T-helper 1 cell treated with Interleukin-12 subunit alpha and Interleukin-12 subunit beta and Interleukin-4 antibody, amounts not matched to agents 30 ng/mL and 1 ng/mL, for 36 hours (primary cell): ENCODE measurements around the gene GSK3B. TPM values are rescaled to one million over a fixed set of nuclear protein-coding genes. Genes with fewer than 3 reads are reported as not detected.
"Not testable (repeated sequence)": the region's sequence is repeated elsewhere in the genome, so short reads cannot be mapped to it uniquely, and the experiment has no call there.

ENCODE experiments used
- intact Hi-C: fragments of 100-400 bp; cut with micrococcal nuclease; formaldehyde crosslinking; loops from one replicate; pipeline ENCODE4 v1.15.1; 2024
- total RNA-seq: library from RNA; stranded (reverse); gene quantifications from 2 replicates; pipeline ENCODE4 v1.2.3, GENCODE V29; 2022

GSK3B gene
- total RNA-seq, 1 donor from 2014 or later: 44.8 TPM

GRCh38 chr3:120057626-120058025 is 36.6 kb downstream of the GSK3B start:
- intact Hi-C loops: no loop called here

- intact Hi-C loops: no loop called here
These were observed 37.2 kb downstream of the GSK3B start for GRCh38 chr3:120057029-120057428.

- intact Hi-C loops: not testable (repeated sequence)
These were observed 40.6 kb downstream of the GSK3B start for GRCh38 chr3:120053647-120054046.

GRCh38 chr3:120052677-120053076 is 41.6 kb downstream of the GSK3B start:
- intact Hi-C loops: no loop called here

- intact Hi-C loops: no loop called here
These were observed 42.0 kb downstream of the GSK3B start for GRCh38 chr3:120052225-120052624.

- intact Hi-C loops: not testable (repeated sequence)
These were observed 42.7 kb downstream of the GSK3B start for GRCh38 chr3:120051570-120051969.

GRCh38 chr3:120049881-120050539 is 44.2 kb downstream of the GSK3B start:
- intact Hi-C loops: no loop called here

GRCh38 chr3:120049072-120049471 is 45.2 kb downstream of the GSK3B start:
- intact Hi-C loops: no loop called here

GRCh38 chr3:120048355-120049041 is 45.7 kb downstream of the GSK3B start:
- intact Hi-C loops: no loop called here

GRCh38 chr3:120047686-120048085 is 46.6 kb downstream of the GSK3B start:
- intact Hi-C loops: no loop called here

GRCh38 chr3:120040813-120041377 is 53.4 kb downstream of the GSK3B start:
- intact Hi-C loops: loop anchor here (1.0 kb wide), 2 partner anchors 203 to 376 kb away; no protein-coding TSS in a partner anchor

GRCh38 chr3:120039642-120040610 is 54.3 kb downstream of the GSK3B start:
- intact Hi-C loops: loop anchor here (1.0 kb wide), 2 partner anchors 204 to 377 kb away; no protein-coding TSS in a partner anchor

- intact Hi-C loops: no loop called here
These were observed 60.7 kb downstream of the GSK3B start for GRCh38 chr3:120033596-120033995.

GRCh38 chr3:120031561-120031960 is 62.7 kb downstream of the GSK3B start:
- intact Hi-C loops: no loop called here

GRCh38 chr3:120029749-120030148 is 64.5 kb downstream of the GSK3B start:
- intact Hi-C loops: no loop called here

GRCh38 chr3:120028271-120029047 is 65.8 kb downstream of the GSK3B start:
- intact Hi-C loops: no loop called here

GRCh38 chr3:120027226-120027625 is 67.0 kb downstream of the GSK3B start:
- intact Hi-C loops: no loop called here

GRCh38 chr3:120025520-120025919 is 68.7 kb downstream of the GSK3B start:
- intact Hi-C loops: no loop called here

GRCh38 chr3:120024103-120024502 is 70.1 kb downstream of the GSK3B start:
- intact Hi-C loops: no loop called here

GRCh38 chr3:120022729-120023128 is 71.5 kb downstream of the GSK3B start:
- intact Hi-C loops: no loop called here

- intact Hi-C loops: no loop called here
These were observed 72.7 kb downstream of the GSK3B start for GRCh38 chr3:120021523-120021922.
